GM19397 (cell line): ENCODE data around the gene PSME2.

Experiments used
- ATAC-seq: cut with Tn5 transposase; IDR thresholded peaks from one replicate; pipeline ENCODE4 v1.9.1; 2021; ENCODE audit warnings: mild to moderate bottlenecking, moderate library complexity; ENCODE audit not compliant: unreplicated experiment

Gene PSME2

DNA sequence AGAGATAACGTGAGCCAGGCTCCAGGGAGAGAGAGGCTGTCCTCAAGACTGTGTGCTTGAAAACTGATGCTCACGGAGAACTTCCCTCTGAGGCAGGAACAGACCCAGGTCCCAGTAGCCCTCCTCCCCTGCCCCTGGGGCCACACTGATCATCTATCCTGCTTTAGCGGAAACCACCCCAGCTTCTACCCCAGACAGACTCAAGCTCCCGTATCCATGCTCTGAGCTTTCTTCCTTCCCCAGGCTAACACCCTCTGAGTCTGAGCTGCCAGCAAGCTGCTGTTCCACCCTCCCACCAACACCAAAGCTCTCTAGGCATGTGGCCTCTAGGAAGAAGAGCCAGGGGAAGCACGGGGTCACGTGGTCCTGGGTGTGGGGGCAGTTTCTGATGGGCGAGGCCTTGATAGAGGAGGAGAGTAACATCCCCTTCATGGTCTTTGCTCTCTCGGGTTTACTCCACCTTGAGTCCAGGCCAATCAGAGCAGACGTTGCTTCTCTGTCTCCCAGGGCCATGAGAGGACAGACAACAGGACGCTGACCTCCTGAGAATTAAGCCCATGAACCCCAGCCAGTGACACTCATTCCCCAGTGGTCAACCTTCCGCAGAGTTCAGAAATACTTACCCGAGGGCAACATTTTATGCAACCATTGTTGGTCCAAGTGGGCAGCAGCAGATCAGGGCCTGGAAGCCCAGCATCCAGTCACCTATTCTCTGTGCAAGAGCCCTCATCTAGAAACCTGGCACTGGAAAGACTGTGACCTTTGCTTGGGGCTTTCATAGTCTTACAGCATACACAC is 50.9 kb downstream of the PSME2 start:
- ATAC-seq = peak; percentile 58

DNA sequence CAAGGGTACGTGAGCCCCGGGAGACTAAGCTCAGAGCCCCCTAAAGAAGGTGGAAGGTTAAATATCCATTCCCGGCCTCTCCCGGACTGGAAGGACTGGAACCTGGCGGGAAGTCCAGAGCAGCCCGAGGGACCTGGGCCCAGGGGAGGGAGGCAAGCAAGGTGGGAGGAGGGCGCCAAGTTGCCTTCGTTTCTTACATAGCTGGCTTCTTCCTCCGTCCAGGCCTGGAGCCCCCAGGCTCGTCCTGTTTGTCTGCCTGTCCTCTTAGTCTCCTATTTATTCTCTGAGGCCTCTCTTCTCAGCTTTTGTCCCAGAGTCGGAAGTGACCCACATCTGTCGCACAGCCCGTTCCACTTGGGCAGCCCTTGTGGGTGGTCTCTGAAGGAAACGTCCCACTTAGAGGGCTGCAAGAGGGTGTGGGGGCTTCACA is 51.6 kb downstream of the PSME2 start:
- no peak for ATAC-seq

- peak; percentile 53 for ATAC-seq
Observed at GRCh38 chr14:24093901-24094840, 52.2 kb downstream of the PSME2 start, which contains the start of gene PCK2. Gene PCK2, plus strand, starts transcription at chr14:24094311. Its CDS starts 95 bp downstream, at chr14:24094406.
